Activated CD4-positive, alpha-beta T cell treated with anti-CD3 and anti-CD28 coated beads, Interleukin-2, amount 50 U/mL, for 24 hours (primary cell): ENCODE measurements around the gene SIK3.
A peak's percentile ranks its signal among the peaks of the same experiment; 100 is the strongest.

Source experiments
- DNase-seq, 2 donors: peaks; one replicate each; pipeline ENCODE4 v3.0.0-alpha.2; 2020; ENCODE audit warnings: low read depth in 1 of 2, low spot score in 1 of 2

SIK3 gene

GRCh38 chr11:117110294-117110950, 12.2 kb upstream of the SIK3 start:
- DNase-seq, result no peak

- DNase-seq, result no peak
Observed at GRCh38 chr11:117107701-117108590, 9.7 kb upstream of the SIK3 start.

- DNase-seq, result no peak
Observed at GRCh38 chr11:117100556-117100955, 2.3 kb upstream of the SIK3 start.

- no peak for DNase-seq
Observed at GRCh38 chr11:117099696-117100095, 1.5 kb upstream of the SIK3 start.

GRCh38 chr11:117097389-117098268, 599 bp downstream of the SIK3 start:
- peak in 1 of 2 donors; percentile 19 for DNase-seq

- no peak for DNase-seq
Observed at GRCh38 chr11:117097014-117097388, 1.2 kb downstream of the SIK3 start.

- DNase-seq, result peak in 1 of 2 donors; percentile 33
Observed at GRCh38 chr11:117096201-117096991, 1.8 kb downstream of the SIK3 start.

GRCh38 chr11:117095284-117096161, 2.7 kb downstream of the SIK3 start:
- DNase-seq, result no peak

GRCh38 chr11:117094776-117095175, 3.5 kb downstream of the SIK3 start:
- no peak for DNase-seq

GRCh38 chr11:117092951-117093590, 5.2 kb downstream of the SIK3 start:
- no peak for DNase-seq

- no peak for DNase-seq
Observed at GRCh38 chr11:117091753-117092477, 6.3 kb downstream of the SIK3 start.

GRCh38 chr11:117090111-117090706, 8.0 kb downstream of the SIK3 start:
- no peak for DNase-seq

- DNase-seq, result no peak
Observed at GRCh38 chr11:117089685-117090084, 8.5 kb downstream of the SIK3 start.

GRCh38 chr11:117087446-117087845, 10.8 kb downstream of the SIK3 start:
- no peak for DNase-seq

GRCh38 chr11:117084992-117085391, 13.2 kb downstream of the SIK3 start:
- no peak for DNase-seq

- DNase-seq, result no peak
Observed at GRCh38 chr11:117083011-117083935, 15.0 kb downstream of the SIK3 start.

GRCh38 chr11:117081908-117082307, 16.3 kb downstream of the SIK3 start:
- no peak for DNase-seq
